Activated T-cell treated with anti-CD3 and anti-CD28 coated beads for 24 hours (primary cell): ENCODE results near the gene TRABD2A.

Experiments
- DNase-seq: peaks from one replicate; pipeline ENCODE4 v3.0.0-alpha.2; 2020; ENCODE audit warnings: low read depth

TRABD2A gene

GRCh38 chr2:84904717-84905174 is 23.9 kb upstream of the TRABD2A start:
- no peak for DNase-seq

GRCh38 chr2:84904151-84904550 is 23.3 kb upstream of the TRABD2A start:
- DNase-seq, result no peak

- no peak for DNase-seq
These were observed 21.6 kb upstream of the TRABD2A start for GRCh38 chr2:84902526-84902925.

- DNase-seq, result no peak
These were observed 20.8 kb upstream of the TRABD2A start for GRCh38 chr2:84901593-84902120.

- no peak for DNase-seq
These were observed 20.1 kb upstream of the TRABD2A start for GRCh38 chr2:84900971-84901370.

- DNase-seq, result no peak
These were observed 18.7 kb upstream of the TRABD2A start for GRCh38 chr2:84899304-84900204.

- DNase-seq, result no peak
These were observed 16.9 kb upstream of the TRABD2A start for GRCh38 chr2:84897773-84898172.

- DNase-seq, result no peak
These were observed 15.7 kb upstream of the TRABD2A start for GRCh38 chr2:84896567-84896966.

GRCh38 chr2:84894758-84895520 is 14.1 kb upstream of the TRABD2A start:
- DNase-seq, result no peak

GRCh38 chr2:84894131-84894586 is 13.3 kb upstream of the TRABD2A start:
- DNase-seq, result no peak

- no peak for DNase-seq
These were observed 10.6 kb upstream of the TRABD2A start for GRCh38 chr2:84891355-84892010.

- no peak for DNase-seq
These were observed 8.4 kb upstream of the TRABD2A start for GRCh38 chr2:84889332-84889731.

GRCh38 chr2:84888401-84889276 is 7.8 kb upstream of the TRABD2A start:
- DNase-seq, result no peak

- DNase-seq, result no peak
These were observed 5.9 kb upstream of the TRABD2A start for GRCh38 chr2:84886791-84887190.

- no peak for DNase-seq
These were observed 4.2 kb upstream of the TRABD2A start for GRCh38 chr2:84885111-84885510.

- no peak for DNase-seq
These were observed 3.6 kb upstream of the TRABD2A start for GRCh38 chr2:84884449-84884848.

- no peak for DNase-seq
These were observed 2.1 kb upstream of the TRABD2A start for GRCh38 chr2:84882775-84883550.

- DNase-seq, result no peak
These were observed 1.5 kb upstream of the TRABD2A start for GRCh38 chr2:84882414-84882738.

- peak; percentile 86 for DNase-seq
These were observed 913 bp upstream of the TRABD2A start for GRCh38 chr2:84881581-84882413.

GRCh38 chr2:84880395-84880644 is 564 bp downstream of the TRABD2A start:
- no peak for DNase-seq
